ENCODE results near the gene PCDHGB1.

GRCh38 chr5:141356950-141357349 lies 7.1 kb downstream of the PCDHGB1 start:
- TF ChIP-seq, protein P1, sequence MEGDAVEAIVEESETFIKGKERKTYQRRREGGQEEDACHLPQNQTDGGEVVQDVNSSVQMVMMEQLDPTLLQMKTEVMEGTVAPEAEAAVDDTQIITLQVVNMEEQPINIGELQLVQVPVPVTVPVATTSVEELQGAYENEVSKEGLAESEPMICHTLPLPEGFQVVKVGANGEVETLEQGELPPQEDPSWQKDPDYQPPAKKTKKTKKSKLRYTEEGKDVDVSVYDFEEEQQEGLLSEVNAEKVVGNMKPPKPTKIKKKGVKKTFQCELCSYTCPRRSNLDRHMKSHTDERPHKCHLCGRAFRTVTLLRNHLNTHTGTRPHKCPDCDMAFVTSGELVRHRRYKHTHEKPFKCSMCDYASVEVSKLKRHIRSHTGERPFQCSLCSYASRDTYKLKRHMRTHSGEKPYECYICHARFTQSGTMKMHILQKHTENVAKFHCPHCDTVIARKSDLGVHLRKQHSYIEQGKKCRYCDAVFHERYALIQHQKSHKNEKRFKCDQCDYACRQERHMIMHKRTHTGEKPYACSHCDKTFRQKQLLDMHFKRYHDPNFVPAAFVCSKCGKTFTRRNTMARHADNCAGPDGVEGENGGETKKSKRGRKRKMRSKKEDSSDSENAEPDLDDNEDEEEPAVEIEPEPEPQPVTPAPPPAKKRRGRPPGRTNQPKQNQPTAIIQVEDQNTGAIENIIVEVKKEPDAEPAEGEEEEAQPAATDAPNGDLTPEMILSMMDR (IDR thresholded peaks at IDR 0.05 in 4 of 5, conservative IDR thresholded peaks at IDR 0.05 in 1 of 5): no peak
- no peak for TF ChIP-seq POLR2A (IDR thresholded peaks at IDR 0.05)

Measured in gastrocnemius medialis (tissue), 4 donors.